H9 (cell line): Measurements from ENCODE around the gene ETHE1. TPM values are rescaled to one million over a fixed set of nuclear protein-coding genes. Genes with fewer than 3 reads are reported as not detected.

Source experiments
- DNase-seq: peaks from one replicate; pipeline ENCODE4 v3.0.0-alpha.2; 2017
- H2AFZ ChIP-seq: one replicate; pipeline ENCODE4 v1.6.1; 2013; ENCODE audit warnings: mild to moderate bottlenecking, low read length, control low read depth, moderate library complexity
- H2AK5ac ChIP-seq: 2 replicates; pipeline ENCODE4 v1.6.1; 2013; ENCODE audit warnings: low read length, control low read depth, mixed read lengths; ENCODE audit not compliant: insufficient read length
- H2BK120ac ChIP-seq: one replicate; pipeline ENCODE4 v1.6.1; 2013; ENCODE audit warnings: low read depth, mild to moderate bottlenecking, low read length, control low read depth, inconsistent platforms; ENCODE audit not compliant: poor library complexity, severe bottlenecking
- H2BK12ac ChIP-seq: 2 replicates; pipeline ENCODE4 v1.6.1; 2013; ENCODE audit warnings: low read length, control low read depth, mixed read lengths, low read depth; ENCODE audit not compliant: insufficient read length
- H2BK15ac ChIP-seq: 2 replicates; pipeline ENCODE4 v1.6.1; 2013; ENCODE audit warnings: low read depth, low read length, control low read depth
- H2BK20ac ChIP-seq: one replicate; pipeline ENCODE4 v1.6.1; 2013; ENCODE audit warnings: low read depth, mild to moderate bottlenecking, low read length, control low read depth, inconsistent platforms; ENCODE audit not compliant: poor library complexity, severe bottlenecking
- H2BK5ac ChIP-seq: 2 replicates; pipeline ENCODE4 v1.6.1; 2013; ENCODE audit warnings: low read length, control low read depth, mixed read lengths; ENCODE audit not compliant: insufficient read length
- H3K14ac ChIP-seq: 2 replicates; pipeline ENCODE4 v1.6.1; 2013; ENCODE audit warnings: low read length, control low read depth; ENCODE audit not compliant: insufficient read depth
- H3K18ac ChIP-seq: 2 replicates; pipeline ENCODE4 v1.6.1; 2013; ENCODE audit warnings: low read depth, mild to moderate bottlenecking, mixed read lengths, low read length, control low read depth; ENCODE audit not compliant: insufficient read length
- H3K23ac ChIP-seq: 2 replicates; pipeline ENCODE4 v1.6.1; 2013; ENCODE audit warnings: low read length, control low read depth, mixed read lengths, low read depth; ENCODE audit not compliant: insufficient read length
- H3K23me2 ChIP-seq: 2 replicates; pipeline ENCODE4 v1.6.1; 2013; ENCODE audit warnings: low read depth, mild to moderate bottlenecking, mixed read lengths, low read length, control low read depth; ENCODE audit not compliant: insufficient read length, poor library complexity, severe bottlenecking
- H3K27ac ChIP-seq: 2 replicates; pipeline ENCODE4 v1.5.1; 2013; ENCODE audit warnings: low read length, control low read depth, mixed read lengths, low read depth; ENCODE audit not compliant: insufficient read length
- H3K27me3 ChIP-seq: 2 replicates; pipeline ENCODE4 v1.6.1; 2013; ENCODE audit warnings: low read length, control low read depth, inconsistent platforms; ENCODE audit not compliant: insufficient read depth
- H3K4ac ChIP-seq: 2 replicates; pipeline ENCODE4 v1.6.1; 2013; ENCODE audit warnings: low read depth, mild to moderate bottlenecking, control low read depth, inconsistent platforms, low read length, moderate library complexity
- H3K4me1 ChIP-seq: 2 replicates; pipeline ENCODE4 v1.6.1; 2013; ENCODE audit warnings: low read length, control low read depth, inconsistent platforms; ENCODE audit not compliant: insufficient read depth
- H3K4me2 ChIP-seq: 2 replicates; pipeline ENCODE4 v1.6.1; 2013; ENCODE audit warnings: low read length, control low read depth, mixed read lengths; ENCODE audit not compliant: insufficient read length, insufficient read depth
- H3K56ac ChIP-seq: 2 replicates; pipeline ENCODE4 v1.6.1; 2013; ENCODE audit warnings: low read depth, mild to moderate bottlenecking, mixed read lengths, low read length, control low read depth; ENCODE audit not compliant: insufficient read length
- H3K79me1 ChIP-seq: 2 replicates; pipeline ENCODE4 v1.6.1; 2013; ENCODE audit warnings: low read depth, mild to moderate bottlenecking, moderate library complexity, low read length, control low read depth, inconsistent platforms; ENCODE audit not compliant: insufficient read depth, poor library complexity, severe bottlenecking
- H3K79me2 ChIP-seq: 2 replicates; pipeline ENCODE4 v1.6.1; 2013; ENCODE audit warnings: low read length, control low read depth, inconsistent platforms; ENCODE audit not compliant: insufficient read depth
- H3K9ac ChIP-seq: 2 replicates; pipeline ENCODE4 v1.6.1; 2013; ENCODE audit warnings: low read length, control low read depth, mixed read lengths; ENCODE audit not compliant: insufficient read length; ENCODE audit errors: extremely low read depth
- H3K9me3 ChIP-seq: one replicate; pipeline ENCODE4 v1.6.1; 2013; ENCODE audit warnings: low read depth, low read length, inconsistent platforms; ENCODE audit not compliant: control insufficient read depth
- H3T11ph ChIP-seq: one replicate; pipeline ENCODE4 v1.6.1; 2013; ENCODE audit warnings: mild to moderate bottlenecking, low read length, control low read depth, inconsistent platforms
- H4K20me1 ChIP-seq: one replicate; pipeline ENCODE4 v1.6.1; 2013; ENCODE audit not compliant: control insufficient read depth, insufficient read length, insufficient read depth
- H4K5ac ChIP-seq: 2 replicates; pipeline ENCODE4 v1.6.1; 2013; ENCODE audit warnings: low read depth, mild to moderate bottlenecking, mixed read lengths, low read length, control low read depth; ENCODE audit not compliant: insufficient read length
- H4K8ac ChIP-seq: replicated peaks from 2 replicates; pipeline ENCODE4 v1.6.1; 2013; ENCODE audit warnings: low read length, control low read depth, mixed read lengths, low read depth; ENCODE audit not compliant: insufficient read length
- H4K91ac ChIP-seq: 2 replicates; pipeline ENCODE4 v1.6.1; 2013; ENCODE audit warnings: low read depth, mild to moderate bottlenecking, moderate library complexity, mixed read lengths, low read length, control low read depth; ENCODE audit not compliant: insufficient read length
- H3K27ac Mint-ChIP-seq, 3 experiments: 2 replicates in 2 of 3; 3 replicates in 1 of 3; pipeline ENCODE4 v1.8.0; 2020 to 2021; ENCODE audit warnings: mixed read lengths in 3 of 3, mild to moderate bottlenecking in 1 of 3, moderate library complexity in 1 of 3
- H3K27me3 Mint-ChIP-seq: 2 replicates; pipeline ENCODE4 v1.8.0; 2021; ENCODE audit warnings: low read depth, mild to moderate bottlenecking, moderate library complexity, mixed read lengths
- H3K36me3 Mint-ChIP-seq, 3 experiments: 2 replicates in 2 of 3; 3 replicates in 1 of 3; pipeline ENCODE4 v1.8.0; 2020 to 2021; ENCODE audit warnings: low read depth in 3 of 3, mixed read lengths in 3 of 3; ENCODE audit not compliant: insufficient read depth in 1 of 3
- H3K4me1 Mint-ChIP-seq, 2 experiments: 2 replicates each; pipeline ENCODE4 v1.8.0; 2020; ENCODE audit warnings: mixed read lengths in 2 of 2
- H3K4me3 Mint-ChIP-seq, 2 experiments: 2 replicates in 1 of 2; 3 replicates in 1 of 2; pipeline ENCODE4 v1.8.0; 2020 to 2021; ENCODE audit warnings: mild to moderate bottlenecking in 2 of 2, mixed read lengths in 2 of 2, moderate library complexity in 1 of 2
- H3K9me3 Mint-ChIP-seq, 2 experiments: 2 replicates in 1 of 2; 3 replicates in 1 of 2; pipeline ENCODE4 v1.8.0; 2020; ENCODE audit warnings: mild to moderate bottlenecking in 2 of 2, mixed read lengths in 2 of 2, moderate library complexity in 1 of 2
- WGBS: extraction: QIAGEN DNeasy Blood & Tissue Kit; methylation state at CpG from one replicate; pipeline ENCODE4 v1.1.7; 2013; ENCODE audit warnings: missing lambda C conversion rate, low lambda C conversion rate, mixed read lengths; ENCODE audit not compliant: insufficient read length; ENCODE audit errors: extremely low coverage; 5-methylcytosine and 5-hydroxymethylcytosine counted together
- total RNA-seq: library from RNA; stranded (reverse); gene quantifications from 2 replicates; pipeline ENCODE4 v1.2.1, GENCODE V29; 2021
- TF ChIP-seq, protein P1 (sequence below): fragments of 200-600 bp; sonication (generic); conservative IDR thresholded peaks from 3 replicates; pipeline ENCODE4 v1.8.0; 2021; ENCODE audit warnings: antibody characterized with exemption, mild to moderate bottlenecking

The ETHE1 gene
- total RNA-seq, 1 experiment from 2014 or later: 18.8 TPM

DNA sequence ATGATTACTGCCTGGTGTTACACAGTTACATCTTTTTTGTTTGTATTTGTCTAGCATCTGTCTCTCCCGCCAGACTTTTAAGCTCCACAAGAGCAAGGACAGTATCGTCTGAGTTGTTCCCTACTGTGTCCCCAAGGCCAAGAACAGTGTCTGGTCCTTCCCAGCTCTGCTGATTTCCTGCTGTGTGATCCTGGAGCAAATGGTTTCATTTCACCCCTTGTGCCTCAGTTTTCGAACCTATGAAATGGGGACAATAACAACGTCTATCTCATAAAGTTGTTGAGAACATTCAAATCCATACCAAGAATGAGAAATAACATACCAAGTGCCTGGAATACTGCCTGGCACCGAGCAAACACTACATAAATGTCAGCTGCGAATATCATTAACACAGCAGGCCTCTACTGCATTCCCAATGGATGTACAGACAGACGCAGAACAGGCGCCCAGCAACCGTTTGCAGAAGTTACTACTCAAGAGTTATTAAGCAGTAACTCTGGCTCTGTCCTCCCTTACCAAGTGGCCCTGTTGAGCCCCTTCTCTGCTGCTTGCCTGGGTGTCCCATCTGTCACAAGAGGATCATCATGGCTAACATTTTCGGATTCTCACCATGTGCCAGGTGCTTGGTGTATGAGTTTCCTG, 36.9 kb upstream of the ETHE1 start:
- Histone ChIP-seq H3T11ph (no peak overlapping the region), H4K5ac (no peak overlapping the region), H3K9me3 (no peaks in the 10 kb centered on the region), H3K79me1 (no peaks in the 10 kb centered on the region), H2AFZ (no peak overlapping the region), H2BK20ac (no peak overlapping the region), H3K79me2 (no peaks in the 10 kb centered on the region), H3K27me3 (no peaks in the 10 kb centered on the region), H2BK15ac (no peak overlapping the region), H3K14ac (no peak overlapping the region), H2BK12ac (no peak overlapping the region), H2BK5ac (no peak overlapping the region), H3K27ac (no peak overlapping the region), H3K23ac (no peak overlapping the region), H4K20me1 (no peaks in the 10 kb centered on the region), H3K56ac (no peak overlapping the region), H3K4me1 (no peaks in the 10 kb centered on the region), H3K4ac (no peak overlapping the region), H3K9ac (no peak overlapping the region), H3K23me2 (no peaks in the 10 kb centered on the region), H2AK5ac (no peak overlapping the region), H4K8ac (no peak overlapping the region), H3K18ac (no peak overlapping the region), H4K91ac (no peak overlapping the region), H2BK120ac (no peak overlapping the region), H3K4me2 (no peak overlapping the region)
- Mint-ChIP-seq H3K36me3 (peaks cover 6 to 26% (median 19%) of the 10 kb centered on the region in 3 experiments; a peak in 6 of 7 replicates), H3K4me1 (no peaks in the 10 kb centered on the region), H3K4me3 (no peak overlapping the region), H3K9me3 (no peaks in the 10 kb centered on the region), H3K27me3 (no peaks in the 10 kb centered on the region; the same call in 1 of the 2 replicates), H3K27ac (no peak overlapping the region; a peak in 1 of 7 replicates)
- WGBS: no CpG with 5 or more reads among the region's 10 CpGs
- TF ChIP-seq, protein P1, sequence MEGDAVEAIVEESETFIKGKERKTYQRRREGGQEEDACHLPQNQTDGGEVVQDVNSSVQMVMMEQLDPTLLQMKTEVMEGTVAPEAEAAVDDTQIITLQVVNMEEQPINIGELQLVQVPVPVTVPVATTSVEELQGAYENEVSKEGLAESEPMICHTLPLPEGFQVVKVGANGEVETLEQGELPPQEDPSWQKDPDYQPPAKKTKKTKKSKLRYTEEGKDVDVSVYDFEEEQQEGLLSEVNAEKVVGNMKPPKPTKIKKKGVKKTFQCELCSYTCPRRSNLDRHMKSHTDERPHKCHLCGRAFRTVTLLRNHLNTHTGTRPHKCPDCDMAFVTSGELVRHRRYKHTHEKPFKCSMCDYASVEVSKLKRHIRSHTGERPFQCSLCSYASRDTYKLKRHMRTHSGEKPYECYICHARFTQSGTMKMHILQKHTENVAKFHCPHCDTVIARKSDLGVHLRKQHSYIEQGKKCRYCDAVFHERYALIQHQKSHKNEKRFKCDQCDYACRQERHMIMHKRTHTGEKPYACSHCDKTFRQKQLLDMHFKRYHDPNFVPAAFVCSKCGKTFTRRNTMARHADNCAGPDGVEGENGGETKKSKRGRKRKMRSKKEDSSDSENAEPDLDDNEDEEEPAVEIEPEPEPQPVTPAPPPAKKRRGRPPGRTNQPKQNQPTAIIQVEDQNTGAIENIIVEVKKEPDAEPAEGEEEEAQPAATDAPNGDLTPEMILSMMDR: no peak
- no peak for DNase-seq
